BE2C (cell line): ENCODE results near the gene FAM24B.

Experiments
- DNase-seq: peaks from one replicate; pipeline ENCODE4 v3.0.0-alpha.2; 2020
- H3K27me3 ChIP-seq: fragments of 250-450 bp; sonication (Bioruptor Pico); 2 replicates; pipeline ENCODE4 v1.5.1; 2020; ENCODE audit warnings: mild to moderate bottlenecking
- H3K36me3 ChIP-seq: fragments of 250-450 bp; sonication (Bioruptor Pico); 2 replicates; pipeline ENCODE4 v1.5.1; 2020; ENCODE audit warnings: mild to moderate bottlenecking
- H3K4me1 ChIP-seq: fragments of 250-450 bp; sonication (Bioruptor Pico); 2 replicates; pipeline ENCODE4 v1.5.1; 2020
- H3K4me3 ChIP-seq: 2 replicates; pipeline ENCODE4 v1.5.1; 2011; ENCODE audit warnings: low read depth, low read length
- H3K9me3 ChIP-seq: fragments of 250-450 bp; sonication (Bioruptor Pico); 2 replicates; pipeline ENCODE4 v1.5.1; 2020
- TF ChIP-seq, protein P1 (sequence below): IDR thresholded peaks from 2 replicates; pipeline ENCODE4 v1.5.1; 2012; ENCODE audit warnings: mild to moderate bottlenecking, low read depth, low read length

Gene FAM24B

DNA sequence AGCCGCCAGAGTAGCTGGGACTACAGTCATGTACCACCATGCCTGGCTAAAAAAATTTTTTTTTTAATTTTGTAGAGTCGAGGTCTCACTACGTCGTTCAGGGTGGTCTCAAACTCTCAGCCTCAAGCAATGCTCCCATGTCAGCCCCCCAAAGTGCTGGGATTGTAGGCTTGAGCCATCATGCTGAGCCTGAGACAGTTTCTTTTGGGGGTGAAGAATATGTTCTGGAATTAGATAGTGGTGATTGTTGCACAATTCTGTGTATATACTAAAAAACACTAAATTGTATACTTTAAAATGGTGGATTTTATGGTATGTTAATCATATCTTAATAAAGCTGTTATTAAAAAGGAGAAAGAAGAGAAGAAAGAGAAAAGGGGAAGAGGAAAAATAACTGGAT, 35.2 kb downstream of the FAM24B start:
- no peaks in the 10 kb centered on the region for H3K27me3 ChIP-seq
- DNase-seq: no peak
- no peaks in the 10 kb centered on the region for H3K9me3 ChIP-seq
- TF ChIP-seq, protein P1, sequence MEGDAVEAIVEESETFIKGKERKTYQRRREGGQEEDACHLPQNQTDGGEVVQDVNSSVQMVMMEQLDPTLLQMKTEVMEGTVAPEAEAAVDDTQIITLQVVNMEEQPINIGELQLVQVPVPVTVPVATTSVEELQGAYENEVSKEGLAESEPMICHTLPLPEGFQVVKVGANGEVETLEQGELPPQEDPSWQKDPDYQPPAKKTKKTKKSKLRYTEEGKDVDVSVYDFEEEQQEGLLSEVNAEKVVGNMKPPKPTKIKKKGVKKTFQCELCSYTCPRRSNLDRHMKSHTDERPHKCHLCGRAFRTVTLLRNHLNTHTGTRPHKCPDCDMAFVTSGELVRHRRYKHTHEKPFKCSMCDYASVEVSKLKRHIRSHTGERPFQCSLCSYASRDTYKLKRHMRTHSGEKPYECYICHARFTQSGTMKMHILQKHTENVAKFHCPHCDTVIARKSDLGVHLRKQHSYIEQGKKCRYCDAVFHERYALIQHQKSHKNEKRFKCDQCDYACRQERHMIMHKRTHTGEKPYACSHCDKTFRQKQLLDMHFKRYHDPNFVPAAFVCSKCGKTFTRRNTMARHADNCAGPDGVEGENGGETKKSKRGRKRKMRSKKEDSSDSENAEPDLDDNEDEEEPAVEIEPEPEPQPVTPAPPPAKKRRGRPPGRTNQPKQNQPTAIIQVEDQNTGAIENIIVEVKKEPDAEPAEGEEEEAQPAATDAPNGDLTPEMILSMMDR: no peak
- peaks cover 4% of the 10 kb centered on the region; the same call in 1 of the 2 replicates for H3K36me3 ChIP-seq
- no peaks in the 10 kb centered on the region for H3K4me1 ChIP-seq
- no peak overlapping the region for H3K4me3 ChIP-seq

DNA sequence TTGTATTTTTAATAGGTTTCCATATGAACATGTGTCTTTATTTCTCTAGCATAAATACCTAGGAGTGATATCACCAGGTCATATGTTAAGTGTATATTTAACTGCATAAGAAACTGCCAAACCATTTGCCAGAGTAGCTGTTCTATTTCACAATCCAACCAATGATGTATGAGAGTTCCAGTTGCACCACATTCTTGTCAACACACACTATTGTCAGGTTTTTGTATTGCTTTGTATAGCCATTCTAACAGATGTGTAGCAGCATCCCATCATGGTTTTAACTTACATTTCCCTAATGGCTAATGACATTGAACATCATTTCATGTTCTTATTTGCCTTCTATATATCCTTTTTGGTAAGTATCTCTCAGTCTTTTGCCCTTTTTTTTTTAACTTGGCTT, 37.8 kb downstream of the FAM24B start:
- Histone ChIP-seq H3K4me3 (no peak overlapping the region), H3K9me3 (no peaks in the 10 kb centered on the region), H3K4me1 (no peaks in the 10 kb centered on the region), H3K36me3 (peaks cover 4% of the 10 kb centered on the region; the same call in 1 of the 2 replicates), H3K27me3 (no peaks in the 10 kb centered on the region)
- no peak for DNase-seq
- TF ChIP-seq, protein P1: no peak

DNA sequence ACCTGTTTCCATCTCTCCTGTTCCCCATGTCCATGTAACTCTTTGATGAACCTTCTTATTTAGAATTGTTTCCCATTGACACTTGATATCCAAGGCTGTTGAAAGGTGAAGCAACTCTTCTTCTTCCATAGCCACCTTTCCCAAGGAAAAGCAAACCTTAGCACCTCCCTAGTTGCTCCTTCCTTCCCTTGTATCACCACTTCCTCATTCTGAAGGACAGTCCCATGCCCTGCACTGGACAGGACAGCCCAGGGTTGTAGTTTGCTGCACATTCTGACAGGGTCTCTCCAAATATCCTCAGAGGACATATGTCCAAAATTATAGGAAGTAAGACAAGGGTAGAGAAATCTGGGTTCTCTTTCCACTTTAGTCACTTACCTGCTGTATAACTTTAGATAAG, 39.9 kb downstream of the FAM24B start:
- TF ChIP-seq, protein P1: no peak
- Histone ChIP-seq H3K9me3 (no peaks in the 10 kb centered on the region), H3K36me3 (0 out of 2 replicates have a peak, but pooled peaks cover 3% of the 10 kb centered on the region), H3K4me3 (no peak overlapping the region), H3K27me3 (no peaks in the 10 kb centered on the region), H3K4me1 (no peaks in the 10 kb centered on the region)
- no peak for DNase-seq

DNA sequence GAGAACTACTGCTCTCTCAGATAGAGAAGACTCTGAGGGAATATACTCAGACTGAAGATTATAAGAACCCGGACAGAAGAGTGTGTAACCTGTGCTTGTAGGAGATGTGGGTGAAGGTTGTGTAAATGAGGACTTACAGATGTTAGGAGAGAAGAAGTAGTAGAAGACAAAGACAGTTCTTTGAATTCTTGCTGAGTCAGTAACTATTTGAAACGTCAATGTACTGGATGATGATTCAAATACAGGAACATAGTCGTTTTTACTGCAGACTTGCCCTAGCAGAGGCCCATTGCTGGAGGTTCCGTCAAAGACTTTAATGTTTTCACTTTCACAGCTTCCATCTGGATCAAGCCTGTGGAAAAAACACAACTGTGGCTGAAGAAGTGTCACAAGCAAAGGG, 40.5 kb downstream of the FAM24B start:
- H3K9me3 ChIP-seq: no peaks in the 10 kb centered on the region
- no peak overlapping the region for H3K4me3 ChIP-seq
- no peak for DNase-seq
- H3K27me3 ChIP-seq: no peaks in the 10 kb centered on the region
- TF ChIP-seq, protein P1: no peak
- no peaks in the 10 kb centered on the region for H3K4me1 ChIP-seq
- 0 out of 2 replicates have a peak, but pooled peaks cover 3% of the 10 kb centered on the region for H3K36me3 ChIP-seq

DNA sequence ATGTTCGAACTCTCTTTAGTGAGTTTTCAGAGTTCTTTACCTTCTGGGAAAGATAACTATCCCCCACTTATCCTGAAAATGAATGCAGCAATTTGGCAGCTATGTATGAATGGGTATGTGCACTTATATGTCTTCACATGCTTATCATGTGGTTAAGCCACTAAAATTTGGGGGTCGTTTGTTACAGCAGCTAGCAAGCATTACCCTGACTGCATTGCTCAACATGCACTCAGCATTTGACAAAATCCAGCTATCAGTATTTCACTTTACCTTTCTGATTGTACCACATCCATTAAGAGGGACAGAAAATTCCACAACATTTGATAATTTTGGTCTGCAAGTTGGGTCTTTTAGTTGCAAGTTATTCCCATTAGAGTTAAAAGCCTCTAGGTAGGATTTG, 43.5 kb downstream of the FAM24B start:
- DNase-seq: no peak
- TF ChIP-seq, protein P1: no peak
- H3K4me3 ChIP-seq: no peak overlapping the region
- no peaks in the 10 kb centered on the region for H3K4me1 ChIP-seq
- no peaks in the 10 kb centered on the region for H3K27me3 ChIP-seq
- H3K36me3 ChIP-seq: 0 out of 2 replicates have a peak, but pooled peaks cover 3% of the 10 kb centered on the region
- no peaks in the 10 kb centered on the region for H3K9me3 ChIP-seq

DNA sequence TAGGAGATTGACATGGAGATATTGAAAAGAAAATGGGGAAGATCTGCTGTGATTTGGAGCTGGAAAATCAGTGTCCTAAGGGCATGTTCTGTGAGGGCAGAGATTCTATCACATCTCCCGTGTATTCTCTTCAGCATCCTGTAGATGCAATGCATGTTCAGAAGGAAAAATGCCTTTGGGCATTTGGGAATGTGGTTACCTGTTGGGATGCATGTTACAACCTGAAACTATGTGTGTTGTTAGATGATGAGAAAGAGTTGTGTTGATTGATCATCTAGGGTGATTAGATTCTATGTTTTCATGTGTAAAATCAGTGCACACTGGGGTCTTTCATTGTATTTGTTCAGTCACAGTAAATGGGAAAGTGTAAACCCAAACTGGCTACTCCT, 48.4 kb downstream of the FAM24B start:
- Histone ChIP-seq H3K27me3 (peaks cover 20% of the 10 kb centered on the region), H3K4me3 (no peak overlapping the region), H3K36me3 (0 out of 2 replicates have a peak, but pooled peaks cover 3% of the 10 kb centered on the region), H3K4me1 (no peaks in the 10 kb centered on the region), H3K9me3 (no peaks in the 10 kb centered on the region)
- DNase-seq: no peak
- TF ChIP-seq, protein P1: no peak
